ENCODE measurements around the gene MED10. TPM values are rescaled to one million over a fixed set of nuclear protein-coding genes. Genes with fewer than 3 reads are reported as not detected.

The MED10 gene
- total and polyA plus RNA-seq, 2 experiments from 2014 or later: 16.0 to 58.1 TPM

DNA sequence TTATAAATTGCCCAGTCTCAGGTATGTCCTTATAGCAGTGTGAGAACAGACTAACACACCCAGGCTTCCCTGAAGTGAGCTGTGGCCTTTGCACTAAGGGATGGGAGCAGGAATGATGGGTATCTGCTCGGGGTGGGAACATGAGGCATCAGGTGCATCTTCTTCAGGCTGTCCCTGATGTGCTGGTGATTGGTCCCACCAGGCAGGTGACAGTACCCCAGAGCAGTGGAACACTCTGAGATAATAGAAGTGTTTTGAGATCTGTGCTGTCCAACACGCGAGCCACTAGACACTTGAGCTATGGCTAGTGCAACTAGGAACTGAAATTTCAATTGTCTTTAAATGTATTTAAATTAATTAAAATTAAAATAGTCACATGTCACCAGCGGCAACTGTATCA lies 12.8 kb upstream of the MED10 start:
- no peak overlapping the region for H3K4me2 ChIP-seq
- no peak for TF ChIP-seq ZNF331 (CRISPR knock-in tag; IDR thresholded peaks at IDR 0.05; ENCODE audit: low read depth)
- no peak for TF ChIP-seq ZNF114 (CRISPR knock-in tag; IDR thresholded peaks at IDR 0.05)
- peaks cover 3% of the 10 kb centered on the region for H3K27me3 Mint-ChIP-seq (ENCODE audit: insufficient read depth, low read depth, poor library complexity)
- H2AFZ ChIP-seq: no peak overlapping the region
- peaks cover 3% of the 10 kb centered on the region; the same call in 1 of the 2 replicates for H3K9me2 ChIP-seq (ENCODE audit: insufficient read depth)
- no peaks in the 10 kb centered on the region for H3K4me1 ChIP-seq (ENCODE audit: insufficient read depth)
- no peak overlapping the region for H3K4me3 ChIP-seq
- H3K36me3 Mint-ChIP-seq (ENCODE audit: low read depth): peaks cover 3% of the 10 kb centered on the region; the same call in 1 of the 3 replicates
- H3F3A ChIP-seq (replicated peaks; ENCODE audit: low read depth): no peaks in the 10 kb centered on the region
- H4K20me1 ChIP-seq (replicated peaks; ENCODE audit: insufficient read depth): no peaks in the 10 kb centered on the region
- H3K79me2 ChIP-seq (replicated peaks; ENCODE audit: insufficient read depth): no peaks in the 10 kb centered on the region
- H3K4me3 Mint-ChIP-seq: no peak overlapping the region
- no peaks in the 10 kb centered on the region for H3K36me3 ChIP-seq (ENCODE audit: insufficient read depth)
- ATAC-seq: no peak
- peaks cover 2% of the 10 kb centered on the region; the same call in 2 of the 3 replicates for H3K9me3 Mint-ChIP-seq
- H3K27ac ChIP-seq (ENCODE audit: low read depth): no peak overlapping the region
- no peak for DNase-seq (ENCODE audit: low spot score)
- H3K4me1 Mint-ChIP-seq: no peaks in the 10 kb centered on the region; the same call in 1 of the 3 replicates
- no peaks in the 10 kb centered on the region for H3K27me3 ChIP-seq (ENCODE audit: insufficient read depth)
- H3K27ac Mint-ChIP-seq: no peak overlapping the region

DNA sequence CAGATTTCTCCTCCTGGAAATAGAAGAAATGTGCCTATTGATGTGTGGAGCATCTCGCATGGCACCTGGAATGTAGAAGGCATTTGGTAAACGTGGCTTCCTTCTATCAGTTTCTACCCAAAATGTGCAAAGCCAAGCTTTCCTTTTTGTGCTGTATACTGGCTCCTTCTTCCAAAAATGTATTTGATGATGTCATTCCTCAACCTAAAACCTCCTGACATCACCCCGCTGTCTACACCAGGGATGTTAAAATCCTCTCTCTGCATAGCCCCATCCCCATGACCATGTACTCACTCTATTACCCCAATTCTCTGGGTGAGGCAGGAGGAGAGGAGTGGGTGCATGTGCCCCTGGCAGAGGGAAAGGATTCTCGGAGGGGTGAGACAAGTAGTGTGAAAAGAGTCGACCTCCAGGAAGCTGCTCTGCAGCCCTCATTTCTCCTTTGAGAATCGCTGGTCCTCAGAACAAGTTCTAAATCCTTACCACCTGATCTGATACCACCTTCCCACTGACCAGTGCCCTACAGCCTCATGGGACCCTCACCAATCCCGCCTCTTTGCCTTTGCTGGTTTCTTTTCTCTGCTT lies 11.7 kb upstream of the MED10 start:
- Mint-ChIP-seq H3K4me3 (no peak overlapping the region), H3K27ac (no peak overlapping the region), H3K27me3 (ENCODE audit: insufficient read depth, low read depth, poor library complexity) (peaks cover 3% of the 10 kb centered on the region), H3K4me1 (no peaks in the 10 kb centered on the region; the same call in 1 of the 3 replicates), H3K9me3 (peaks cover 2% of the 10 kb centered on the region; the same call in 1 of the 3 replicates), H3K36me3 (ENCODE audit: low read depth) (no peaks in the 10 kb centered on the region)
- Histone ChIP-seq H3K79me2 (replicated peaks; ENCODE audit: insufficient read depth) (no peaks in the 10 kb centered on the region), H3F3A (replicated peaks; ENCODE audit: low read depth) (no peaks in the 10 kb centered on the region), H3K4me2 (no peak overlapping the region), H2AFZ (no peak overlapping the region), H3K27ac (ENCODE audit: low read depth) (no peak overlapping the region), H3K4me3 (no peak overlapping the region), H3K4me1 (ENCODE audit: insufficient read depth) (no peaks in the 10 kb centered on the region), H3K27me3 (ENCODE audit: insufficient read depth) (no peaks in the 10 kb centered on the region), H3K36me3 (ENCODE audit: insufficient read depth) (no peaks in the 10 kb centered on the region), H4K20me1 (replicated peaks; ENCODE audit: insufficient read depth) (no peaks in the 10 kb centered on the region), H3K9me2 (ENCODE audit: insufficient read depth) (peaks cover 3% of the 10 kb centered on the region; the same call in 1 of the 2 replicates)
- no peak for DNase-seq (ENCODE audit: low spot score)
- no peak for ATAC-seq
- TF ChIP-seq, protein P1, sequence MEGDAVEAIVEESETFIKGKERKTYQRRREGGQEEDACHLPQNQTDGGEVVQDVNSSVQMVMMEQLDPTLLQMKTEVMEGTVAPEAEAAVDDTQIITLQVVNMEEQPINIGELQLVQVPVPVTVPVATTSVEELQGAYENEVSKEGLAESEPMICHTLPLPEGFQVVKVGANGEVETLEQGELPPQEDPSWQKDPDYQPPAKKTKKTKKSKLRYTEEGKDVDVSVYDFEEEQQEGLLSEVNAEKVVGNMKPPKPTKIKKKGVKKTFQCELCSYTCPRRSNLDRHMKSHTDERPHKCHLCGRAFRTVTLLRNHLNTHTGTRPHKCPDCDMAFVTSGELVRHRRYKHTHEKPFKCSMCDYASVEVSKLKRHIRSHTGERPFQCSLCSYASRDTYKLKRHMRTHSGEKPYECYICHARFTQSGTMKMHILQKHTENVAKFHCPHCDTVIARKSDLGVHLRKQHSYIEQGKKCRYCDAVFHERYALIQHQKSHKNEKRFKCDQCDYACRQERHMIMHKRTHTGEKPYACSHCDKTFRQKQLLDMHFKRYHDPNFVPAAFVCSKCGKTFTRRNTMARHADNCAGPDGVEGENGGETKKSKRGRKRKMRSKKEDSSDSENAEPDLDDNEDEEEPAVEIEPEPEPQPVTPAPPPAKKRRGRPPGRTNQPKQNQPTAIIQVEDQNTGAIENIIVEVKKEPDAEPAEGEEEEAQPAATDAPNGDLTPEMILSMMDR (conservative IDR thresholded peaks at IDR 0.05; ENCODE audit: low read depth in 2 of 2): no peak
- no peak for TF ChIP-seq EZH2phosphoT487 (IDR thresholded peaks at IDR 0.05; ENCODE audit: unreplicated experiment)
- TF ChIP-seq ZNF114 (CRISPR knock-in tag; IDR thresholded peaks at IDR 0.05): no peak
- TF ChIP-seq, protein P2, sequence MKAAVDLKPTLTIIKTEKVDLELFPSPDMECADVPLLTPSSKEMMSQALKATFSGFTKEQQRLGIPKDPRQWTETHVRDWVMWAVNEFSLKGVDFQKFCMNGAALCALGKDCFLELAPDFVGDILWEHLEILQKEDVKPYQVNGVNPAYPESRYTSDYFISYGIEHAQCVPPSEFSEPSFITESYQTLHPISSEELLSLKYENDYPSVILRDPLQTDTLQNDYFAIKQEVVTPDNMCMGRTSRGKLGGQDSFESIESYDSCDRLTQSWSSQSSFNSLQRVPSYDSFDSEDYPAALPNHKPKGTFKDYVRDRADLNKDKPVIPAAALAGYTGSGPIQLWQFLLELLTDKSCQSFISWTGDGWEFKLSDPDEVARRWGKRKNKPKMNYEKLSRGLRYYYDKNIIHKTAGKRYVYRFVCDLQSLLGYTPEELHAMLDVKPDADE (IDR thresholded peaks at IDR 0.05): no peak
- no peak for TF ChIP-seq CREB1 (CRISPR knock-in tag; IDR thresholded peaks at IDR 0.05; ENCODE audit: low read depth)
- TF ChIP-seq, protein P3, sequence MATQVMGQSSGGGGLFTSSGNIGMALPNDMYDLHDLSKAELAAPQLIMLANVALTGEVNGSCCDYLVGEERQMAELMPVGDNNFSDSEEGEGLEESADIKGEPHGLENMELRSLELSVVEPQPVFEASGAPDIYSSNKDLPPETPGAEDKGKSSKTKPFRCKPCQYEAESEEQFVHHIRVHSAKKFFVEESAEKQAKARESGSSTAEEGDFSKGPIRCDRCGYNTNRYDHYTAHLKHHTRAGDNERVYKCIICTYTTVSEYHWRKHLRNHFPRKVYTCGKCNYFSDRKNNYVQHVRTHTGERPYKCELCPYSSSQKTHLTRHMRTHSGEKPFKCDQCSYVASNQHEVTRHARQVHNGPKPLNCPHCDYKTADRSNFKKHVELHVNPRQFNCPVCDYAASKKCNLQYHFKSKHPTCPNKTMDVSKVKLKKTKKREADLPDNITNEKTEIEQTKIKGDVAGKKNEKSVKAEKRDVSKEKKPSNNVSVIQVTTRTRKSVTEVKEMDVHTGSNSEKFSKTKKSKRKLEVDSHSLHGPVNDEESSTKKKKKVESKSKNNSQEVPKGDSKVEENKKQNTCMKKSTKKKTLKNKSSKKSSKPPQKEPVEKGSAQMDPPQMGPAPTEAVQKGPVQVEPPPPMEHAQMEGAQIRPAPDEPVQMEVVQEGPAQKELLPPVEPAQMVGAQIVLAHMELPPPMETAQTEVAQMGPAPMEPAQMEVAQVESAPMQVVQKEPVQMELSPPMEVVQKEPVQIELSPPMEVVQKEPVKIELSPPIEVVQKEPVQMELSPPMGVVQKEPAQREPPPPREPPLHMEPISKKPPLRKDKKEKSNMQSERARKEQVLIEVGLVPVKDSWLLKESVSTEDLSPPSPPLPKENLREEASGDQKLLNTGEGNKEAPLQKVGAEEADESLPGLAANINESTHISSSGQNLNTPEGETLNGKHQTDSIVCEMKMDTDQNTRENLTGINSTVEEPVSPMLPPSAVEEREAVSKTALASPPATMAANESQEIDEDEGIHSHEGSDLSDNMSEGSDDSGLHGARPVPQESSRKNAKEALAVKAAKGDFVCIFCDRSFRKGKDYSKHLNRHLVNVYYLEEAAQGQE (IDR thresholded peaks at IDR 0.05; ENCODE audit: unreplicated experiment): no peak
- TF ChIP-seq NANOG (IDR thresholded peaks at IDR 0.05; ENCODE audit: borderline replicate concordance): no peak
